GM19035 (cell line): ENCODE results near the gene AQP7.
A peak's percentile ranks its signal among the peaks of the same experiment; 100 is the strongest.
"Not testable (repeated sequence)": the region's sequence is repeated elsewhere in the genome, so short reads cannot be mapped to it uniquely, and the experiment has no call there.

ENCODE experiments used
- ATAC-seq: cut with Tn5 transposase; IDR thresholded peaks from one replicate; pipeline ENCODE4 v1.9.1; 2021; ENCODE audit not compliant: unreplicated experiment

Gene AQP7

DNA sequence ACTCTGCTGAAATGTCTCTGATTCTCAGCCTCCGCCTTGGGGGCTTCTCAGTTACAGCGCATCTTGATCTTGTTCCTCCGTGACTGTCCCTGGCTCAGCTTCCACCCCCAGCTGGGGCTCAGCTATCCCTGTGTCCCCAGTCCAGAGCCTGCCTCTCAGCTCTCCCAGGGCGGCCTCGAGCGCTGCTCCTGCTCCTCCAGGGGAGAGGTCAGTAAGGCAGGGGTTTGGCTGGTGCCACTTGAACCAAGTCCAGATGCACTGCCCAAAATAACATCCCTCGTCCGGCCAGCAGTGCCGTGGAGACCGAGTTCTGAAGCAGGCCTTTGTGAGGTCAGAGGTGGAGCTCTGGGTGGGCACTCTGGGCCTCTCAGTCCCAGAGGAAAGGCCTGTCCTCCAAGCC, at the start of gene AQP7:
Gene AQP7 (minus strand): TSS at position 198 of the 400 bp plus-strand sequence. CDS start 1,306 bp downstream, outside the sequence.
- ATAC-seq = not testable (repeated sequence)

DNA sequence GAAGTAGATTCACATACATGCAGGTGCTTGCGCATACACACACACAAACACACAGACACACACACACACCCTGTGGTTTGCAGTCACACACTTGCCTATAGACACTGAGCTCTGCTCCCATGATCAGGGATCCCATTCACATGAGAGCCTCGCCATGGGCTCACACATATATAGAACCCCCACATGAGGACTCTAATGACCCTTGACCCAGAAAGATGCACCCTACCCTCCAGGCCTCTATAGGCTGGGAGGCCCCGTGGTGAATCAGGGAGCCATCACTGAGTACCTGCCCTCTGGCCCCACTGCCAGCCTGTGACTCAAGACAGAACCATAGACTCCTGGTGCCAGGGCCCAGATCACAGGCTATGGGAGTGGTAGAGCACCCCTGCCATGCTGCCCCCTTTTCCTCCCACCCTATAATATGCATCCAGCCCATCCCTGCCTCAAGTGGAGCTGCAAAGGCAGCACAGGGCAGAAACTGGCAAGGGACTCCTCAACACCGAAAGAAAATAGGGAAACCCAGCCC, 48.3 kb upstream of the AQP7 start:
- ATAC-seq = no peak

DNA sequence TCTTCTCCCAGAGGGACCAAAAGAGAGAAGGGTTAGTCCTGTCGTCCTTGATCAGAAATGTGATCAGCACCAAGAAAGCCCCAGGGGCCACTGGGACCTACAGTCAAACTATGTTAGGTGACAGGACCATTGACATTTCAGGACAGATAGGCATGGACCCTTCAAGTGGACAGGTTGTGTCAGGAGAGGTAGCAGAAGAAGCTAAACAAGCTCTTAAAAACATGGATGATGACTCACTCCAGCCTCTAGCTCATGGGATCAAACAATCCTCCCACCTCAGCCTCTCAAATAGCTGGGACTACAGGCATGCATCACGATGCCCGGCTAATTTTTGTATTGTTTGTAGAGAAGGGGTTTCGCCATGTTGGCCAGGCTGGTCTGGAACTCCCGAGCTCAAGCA, 47.3 kb upstream of the AQP7 start:
- ATAC-seq = no peak

DNA sequence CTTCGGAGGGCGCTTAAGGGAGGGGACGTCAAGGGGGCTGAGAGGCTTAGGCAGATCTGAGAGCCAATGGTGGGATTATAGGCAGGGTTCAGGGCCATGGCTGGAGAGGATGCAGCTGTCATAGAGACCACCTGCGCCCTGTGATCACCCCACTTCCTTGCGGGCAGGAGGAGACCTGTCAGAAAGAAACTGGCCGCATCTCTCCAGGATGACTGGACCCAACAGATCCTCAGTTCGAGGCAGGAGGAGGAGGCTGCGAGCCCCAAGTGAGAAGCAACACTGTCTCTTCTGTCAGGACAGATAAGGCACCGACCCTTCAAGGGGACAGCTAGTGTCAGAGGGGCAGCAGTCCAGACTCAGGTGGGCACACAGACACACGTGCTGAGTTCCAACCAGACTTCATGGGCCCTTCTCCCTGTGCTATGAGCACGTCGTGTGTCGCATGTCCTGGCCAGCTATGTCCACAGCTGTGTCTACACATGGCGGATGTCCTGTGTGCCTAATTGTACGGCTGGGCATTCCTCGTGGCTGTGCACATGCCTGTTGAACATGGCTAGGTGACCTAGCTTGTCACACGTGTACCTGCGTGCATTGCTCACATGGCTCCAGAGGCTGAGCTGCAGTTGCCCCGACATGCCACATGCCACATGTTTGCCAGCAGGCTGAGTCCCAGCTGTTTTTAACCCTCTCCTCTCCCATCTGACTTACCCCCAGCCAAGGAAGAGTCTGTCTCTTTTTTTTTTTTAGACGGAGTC, 45.6 kb upstream of the AQP7 start:
- no peak for ATAC-seq

DNA sequence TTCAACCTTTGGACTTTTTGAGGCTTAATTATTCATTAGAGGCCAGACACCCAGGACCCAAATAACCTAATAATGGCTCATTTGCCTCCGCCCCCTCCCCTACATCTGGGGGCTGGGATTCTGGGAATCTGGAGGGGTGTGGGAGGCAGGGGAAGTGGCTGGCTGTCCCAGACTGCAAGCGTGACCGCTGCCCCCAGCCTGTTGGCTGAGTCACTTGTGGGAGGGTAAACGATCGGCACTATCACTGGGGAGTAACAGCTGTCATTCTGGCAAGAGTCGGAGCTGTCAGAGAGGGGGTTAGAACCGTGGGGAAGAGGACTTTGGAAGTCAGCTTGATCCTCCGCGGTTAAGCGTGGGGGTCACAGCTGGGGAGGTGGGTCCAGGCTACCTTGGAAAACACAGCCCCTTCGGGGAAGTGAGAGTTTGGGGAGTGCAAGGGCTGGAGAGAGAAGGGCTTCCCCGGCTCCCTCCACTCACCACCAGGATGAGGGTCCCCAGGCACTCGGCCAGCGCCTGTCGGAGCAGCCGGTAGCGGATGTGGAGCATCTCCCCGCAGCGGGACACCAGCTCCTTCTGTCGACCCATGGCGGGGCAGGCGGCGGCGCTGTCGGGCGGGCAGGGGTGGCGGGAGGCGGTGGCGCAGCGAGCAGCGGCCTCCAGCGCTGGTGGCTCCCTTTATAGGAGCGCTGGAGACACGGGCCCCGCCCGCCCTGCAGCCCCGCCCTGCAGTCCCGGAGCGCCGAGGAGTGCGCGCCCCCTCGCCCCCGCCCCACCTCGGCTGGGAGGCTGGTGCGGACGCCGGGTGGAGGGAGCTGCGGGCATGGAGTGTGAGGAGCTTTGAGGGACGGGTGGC, 44.8 kb upstream of the AQP7 start, which contains the start of gene AQP3:
Gene AQP3 (minus strand): TSS at position 648 of the 853 bp plus-strand sequence. CDS start 63 bp downstream, at position 585.
- peak; percentile 30 for ATAC-seq

DNA sequence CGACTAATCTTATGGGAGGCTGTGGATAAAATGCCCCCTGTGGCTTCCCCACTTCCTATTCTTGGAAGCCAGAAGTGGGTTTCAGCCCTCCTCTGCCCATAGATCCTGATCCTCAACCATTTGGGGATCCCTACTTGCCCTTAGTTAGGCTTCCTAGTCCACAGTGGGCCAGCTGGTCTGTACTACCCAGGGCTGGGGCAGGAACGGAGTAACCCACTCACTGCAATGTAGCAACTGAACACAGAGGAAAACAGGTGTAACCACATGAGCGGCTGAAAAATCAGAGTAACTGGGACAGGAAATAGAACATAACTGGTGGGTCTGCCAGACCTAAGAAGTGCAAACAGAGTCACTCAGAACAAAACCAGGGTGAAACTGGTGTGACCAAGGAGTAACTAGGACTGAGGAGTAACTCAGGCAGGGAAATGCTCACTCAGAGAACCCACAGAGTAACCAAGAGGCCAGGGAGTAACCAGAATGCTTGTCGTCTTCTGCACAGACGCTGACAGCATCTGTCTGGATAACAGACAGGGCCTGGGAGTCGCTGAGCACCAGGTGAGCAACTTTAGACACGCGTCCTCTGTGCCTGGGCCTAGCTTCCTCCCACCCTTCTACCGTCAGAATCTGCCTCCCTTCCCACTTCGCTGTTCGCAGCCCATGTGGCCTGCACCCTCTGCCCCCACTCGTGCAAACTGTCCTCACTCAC, 44.0 kb upstream of the AQP7 start:
- ATAC-seq = peak; percentile 86

DNA sequence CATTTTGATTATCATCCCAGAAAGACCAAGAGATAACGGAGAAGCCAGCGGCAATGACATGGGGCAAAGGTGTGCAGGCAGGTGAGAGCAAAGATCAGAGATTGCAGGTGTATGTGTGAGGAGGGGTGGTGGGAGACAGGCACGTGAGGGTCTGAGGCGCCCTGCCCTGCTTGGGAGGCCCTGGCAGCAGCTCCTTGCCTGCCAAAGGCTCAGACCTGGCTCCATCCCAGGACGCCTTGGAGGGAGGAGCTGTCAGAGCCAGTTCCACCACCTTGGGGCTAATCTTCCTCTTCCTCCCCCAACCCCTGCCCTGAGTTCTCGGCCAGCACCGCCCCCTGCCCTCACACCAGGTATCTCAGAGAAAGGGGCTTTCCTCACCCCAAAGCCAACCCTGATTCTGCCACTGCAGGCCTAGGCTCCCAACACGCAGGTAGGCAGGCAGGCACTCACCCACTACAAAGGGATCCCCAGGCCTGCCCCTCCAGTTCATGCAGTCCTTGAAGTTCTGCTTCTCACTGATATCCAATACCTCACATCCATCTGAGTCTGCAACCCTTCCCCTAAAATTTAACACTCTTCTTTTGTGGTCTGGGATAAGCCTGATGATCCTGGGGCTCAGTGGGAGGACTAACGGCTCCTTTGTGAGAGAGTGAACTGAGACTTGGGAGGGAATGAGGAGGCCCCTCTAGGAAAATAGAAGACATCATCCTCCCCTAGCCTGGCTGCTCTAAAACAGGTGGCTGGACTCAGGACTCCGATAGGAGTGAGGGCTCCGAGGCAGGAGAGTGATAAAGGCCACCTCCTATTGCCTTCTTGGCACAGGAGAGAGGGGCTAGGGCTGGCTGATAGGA, 43.2 kb upstream of the AQP7 start:
- ATAC-seq = no peak

DNA sequence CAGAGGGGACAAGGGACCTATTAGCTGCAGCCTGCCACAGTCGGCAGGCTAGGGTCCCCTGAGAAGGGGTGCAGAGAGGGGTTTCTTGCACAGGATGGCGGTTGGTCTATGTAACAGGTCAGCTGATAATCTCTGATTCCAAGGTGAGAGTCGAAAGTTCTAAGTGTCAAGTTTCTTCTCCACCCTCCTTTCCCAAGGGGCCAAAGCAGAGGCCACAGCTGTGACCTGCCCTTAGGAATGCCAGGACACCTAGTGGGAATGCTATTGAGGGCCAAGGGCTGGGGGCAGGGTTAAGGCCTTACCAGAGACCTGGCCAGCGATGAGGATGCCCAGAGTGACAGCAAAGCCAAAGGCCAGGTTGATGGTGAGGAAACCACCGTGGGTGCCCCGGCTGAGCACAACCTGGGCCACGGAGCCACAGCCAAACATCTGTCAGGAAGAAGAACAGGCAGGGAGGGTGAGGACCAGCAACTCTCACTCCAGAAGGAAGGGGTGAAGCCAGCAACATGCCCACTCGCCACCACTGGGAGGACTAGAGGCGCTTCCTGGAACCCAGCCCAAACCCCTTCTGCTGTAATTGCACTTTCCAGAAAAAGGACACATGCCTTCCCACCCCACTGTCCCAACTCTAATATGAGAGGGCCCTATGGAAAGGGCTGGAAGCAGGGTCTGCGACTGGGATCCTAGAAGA, 41.2 kb upstream of the AQP7 start:
- no peak for ATAC-seq

DNA sequence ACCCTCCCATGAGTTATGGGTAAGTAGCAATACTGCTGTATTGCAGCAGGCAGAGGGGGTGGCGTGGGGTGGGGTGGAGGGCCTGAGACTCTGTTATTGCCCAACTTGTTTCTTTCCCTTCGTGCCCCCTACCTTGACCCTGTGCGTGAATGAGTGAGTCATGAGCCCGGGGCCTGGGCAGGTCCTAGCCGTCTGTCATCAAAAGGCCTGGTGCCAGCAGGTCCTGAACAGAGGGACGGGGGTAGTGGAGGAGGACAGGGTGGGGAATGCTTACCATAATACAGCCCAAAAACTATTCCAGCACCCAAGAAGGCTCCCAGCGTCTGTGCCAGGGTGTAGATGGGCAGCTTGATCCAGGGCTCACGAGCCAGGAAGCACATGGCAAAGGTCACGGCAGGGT, 40.7 kb upstream of the AQP7 start:
- ATAC-seq = no peak

DNA sequence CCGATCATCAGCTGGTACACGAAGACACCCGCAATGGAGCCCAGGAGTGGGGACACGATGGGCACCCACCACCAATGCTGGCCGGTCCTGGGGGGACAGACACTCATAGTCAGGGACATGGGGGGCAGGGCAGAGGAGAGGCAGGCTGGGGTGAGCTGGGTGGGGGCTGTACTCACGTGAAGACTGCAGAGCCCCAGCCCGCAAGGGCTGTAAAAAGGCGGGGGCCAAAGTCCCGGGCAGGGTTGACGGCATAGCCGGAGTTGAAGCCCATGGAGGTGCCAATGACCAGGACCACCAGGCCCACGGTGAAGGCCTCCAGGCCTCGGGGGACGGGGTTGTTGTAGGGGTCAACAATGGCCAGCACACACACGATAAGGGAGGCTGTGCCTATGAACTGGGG, 39.8 kb upstream of the AQP7 start:
- ATAC-seq = no peak

DNA sequence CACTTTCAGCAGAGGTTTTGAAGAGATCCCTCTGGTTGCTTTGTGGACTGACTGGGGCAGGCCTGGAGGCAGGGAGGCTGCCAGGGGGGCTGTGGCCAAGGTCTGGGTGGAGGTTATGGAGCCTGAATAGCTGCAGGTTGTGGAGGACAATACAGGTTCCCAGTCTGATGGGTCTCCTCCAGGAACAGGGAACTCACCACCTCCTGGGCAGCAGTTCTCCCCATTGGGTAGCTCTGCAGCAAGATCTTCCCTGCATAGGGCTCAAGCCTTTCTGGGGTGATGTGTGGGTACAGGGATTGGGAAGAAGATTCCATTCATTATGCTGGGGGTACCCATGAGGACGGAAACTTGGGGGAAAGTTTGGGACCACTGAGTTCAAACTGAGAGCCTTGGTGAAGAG, 38.2 kb upstream of the AQP7 start:
- no peak for ATAC-seq

DNA sequence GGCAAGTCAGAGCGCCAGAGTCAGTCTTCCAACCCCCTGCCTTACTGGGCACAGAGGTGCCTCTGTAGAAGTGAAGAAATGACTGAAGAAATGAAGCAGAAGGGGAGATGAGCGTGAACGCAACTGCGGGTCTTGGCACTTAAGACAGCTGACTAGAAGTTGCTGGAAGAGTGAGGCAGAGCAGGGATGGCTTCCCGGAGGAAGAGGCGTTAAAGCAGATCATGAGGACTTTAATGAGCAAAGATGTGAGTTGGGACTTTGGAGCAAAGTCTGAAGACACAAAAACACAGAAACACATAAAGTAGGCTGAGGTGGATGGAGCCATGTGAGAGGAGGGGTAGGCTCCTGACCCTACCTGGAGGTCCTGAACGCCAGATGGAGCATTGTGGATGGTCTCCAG, 37.8 kb upstream of the AQP7 start:
- ATAC-seq = no peak

DNA sequence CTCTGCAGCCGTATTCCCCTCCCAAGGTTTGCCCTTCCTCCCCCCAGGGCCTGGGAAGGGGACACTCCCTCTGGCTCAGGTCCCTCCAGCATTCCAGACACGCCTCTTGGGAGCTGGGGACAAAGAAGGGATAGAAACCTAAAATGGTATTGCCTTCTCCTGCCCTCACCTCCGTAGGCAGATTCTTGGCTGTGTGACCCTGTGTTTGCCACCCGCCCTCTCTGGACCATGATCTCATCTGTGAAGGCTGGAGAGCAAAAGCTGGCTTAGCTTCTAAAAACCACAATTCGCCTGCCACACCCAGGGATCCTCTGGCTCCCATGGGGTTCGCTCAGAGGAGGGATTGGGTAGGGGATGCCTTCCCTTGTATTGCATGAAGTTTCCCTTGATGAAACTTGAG, 37.4 kb upstream of the AQP7 start:
- no peak for ATAC-seq

DNA sequence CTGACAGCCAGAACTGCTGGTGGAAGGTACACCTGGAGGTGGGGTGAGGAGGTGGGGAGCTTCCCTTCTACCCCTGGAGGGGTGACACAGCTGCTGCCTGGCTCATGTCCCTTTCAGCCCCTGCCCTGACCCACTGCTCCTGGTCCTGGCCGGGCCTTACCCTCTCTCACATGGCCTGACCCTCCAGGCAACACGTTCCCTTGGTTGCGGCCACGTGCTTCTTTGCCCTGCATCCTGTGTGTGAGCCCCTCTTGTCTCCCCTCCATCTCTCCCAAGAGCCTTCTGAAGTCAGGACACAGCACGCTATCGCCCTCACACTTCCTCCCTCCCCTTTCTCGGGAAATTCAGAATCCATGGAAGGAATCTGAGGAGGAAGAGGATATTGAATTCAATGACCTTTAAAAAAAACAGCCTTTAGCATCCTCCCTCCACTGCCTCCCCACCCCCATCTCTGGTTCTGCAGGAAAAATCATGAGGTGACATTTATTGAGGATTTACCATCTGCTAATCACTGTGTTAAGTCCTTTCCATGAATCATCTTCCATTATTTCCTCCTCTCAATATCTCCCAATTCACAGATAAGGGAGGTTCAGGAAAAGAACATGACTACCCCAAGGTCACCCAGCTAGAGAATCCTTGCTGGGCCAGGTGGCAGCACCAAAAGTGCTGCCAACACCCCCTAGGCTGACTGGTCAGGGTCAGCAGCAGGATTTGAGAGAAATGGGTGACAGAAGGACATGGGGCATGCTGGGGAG, 36.7 kb upstream of the AQP7 start:
- no peak for ATAC-seq

DNA sequence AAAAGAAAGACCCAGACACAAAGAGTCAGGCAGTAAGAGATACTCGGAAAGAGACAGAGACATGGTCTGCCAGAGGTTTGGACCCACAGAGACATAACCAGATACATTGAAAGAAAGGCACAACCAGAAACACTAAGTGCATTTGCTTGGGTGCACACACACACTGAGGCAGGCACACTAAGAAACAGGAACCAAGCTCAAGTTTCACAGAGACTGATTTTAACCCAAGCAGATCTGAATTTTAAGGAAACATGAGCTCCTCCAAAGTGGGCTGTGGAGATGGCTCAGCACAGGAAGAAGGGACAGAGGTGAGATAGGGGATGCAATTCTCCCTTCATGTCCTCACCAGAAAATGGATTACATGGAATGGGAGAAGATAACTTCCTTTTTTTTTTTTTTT, 35.5 kb upstream of the AQP7 start:
- ATAC-seq = no peak

DNA sequence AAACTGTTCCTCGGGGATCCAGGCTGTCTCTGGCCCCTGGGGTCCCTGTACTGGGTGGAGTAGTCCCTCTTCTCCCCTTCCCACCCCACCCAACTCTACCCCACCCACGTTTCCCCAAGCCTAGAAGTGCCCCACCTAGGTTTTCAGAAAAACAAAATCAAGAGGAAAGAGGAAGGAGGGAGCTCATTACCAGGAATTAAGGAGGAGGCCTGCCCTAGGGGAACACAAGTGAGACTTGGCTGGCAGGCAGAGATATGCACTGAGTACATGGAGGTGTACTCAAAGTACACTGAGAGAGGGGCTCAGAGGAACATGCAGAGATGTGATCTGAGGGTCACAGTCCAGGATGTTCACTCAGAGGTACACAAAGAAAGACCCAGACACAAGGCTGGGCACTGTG, 34.8 kb upstream of the AQP7 start:
- ATAC-seq = no peak

DNA sequence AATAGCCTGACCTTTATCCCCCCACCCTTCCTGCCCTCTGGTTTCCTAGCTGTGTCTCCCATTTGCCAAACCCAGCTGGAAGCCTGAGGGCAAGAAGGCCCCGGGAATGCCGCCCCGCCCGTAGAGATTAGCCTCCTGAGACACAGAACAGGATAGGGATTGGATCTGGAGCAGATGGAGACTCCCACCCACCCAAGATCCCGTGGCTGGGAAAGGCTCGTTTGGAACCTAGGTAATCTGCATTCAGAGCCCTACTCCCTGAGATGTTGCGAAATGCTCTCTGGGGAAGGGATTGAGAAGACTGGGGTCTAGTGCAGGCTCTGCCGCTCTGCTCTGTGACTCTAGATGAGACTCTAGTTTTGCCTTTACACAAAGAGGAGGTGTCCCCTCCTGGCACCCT, 34.1 kb upstream of the AQP7 start:
- ATAC-seq = no peak

DNA sequence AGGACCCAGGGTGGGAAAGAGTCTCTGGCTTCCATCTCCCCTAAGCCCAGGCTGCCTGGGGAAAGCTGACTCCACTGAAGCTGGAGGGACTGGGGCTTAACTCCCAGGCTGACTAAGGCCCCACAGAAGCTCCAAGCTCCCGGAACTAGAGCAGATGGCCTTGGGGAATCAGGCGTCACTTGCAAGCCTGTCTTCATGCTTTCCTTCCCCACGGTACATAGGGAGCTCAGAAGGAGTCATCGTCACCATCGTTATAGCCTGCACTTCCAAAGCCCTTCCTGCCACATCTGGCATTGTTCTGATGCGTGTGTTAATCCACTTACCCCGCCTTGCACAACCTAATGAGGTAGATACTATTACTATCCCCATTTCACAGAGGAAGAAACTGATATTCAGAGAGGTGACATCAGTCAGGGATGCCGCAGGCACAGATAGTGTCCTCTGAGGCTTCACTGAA, 33.5 kb upstream of the AQP7 start:
- ATAC-seq = no peak
